Measurements from ENCODE around the gene ULBP3. TPM values are rescaled to one million over a fixed set of nuclear protein-coding genes. Genes with fewer than 3 reads are reported as not detected.

The ULBP3 gene
- total RNA-seq, 2 experiments from 2014 or later, result 0.44 TPM; not detected in 1

DNA sequence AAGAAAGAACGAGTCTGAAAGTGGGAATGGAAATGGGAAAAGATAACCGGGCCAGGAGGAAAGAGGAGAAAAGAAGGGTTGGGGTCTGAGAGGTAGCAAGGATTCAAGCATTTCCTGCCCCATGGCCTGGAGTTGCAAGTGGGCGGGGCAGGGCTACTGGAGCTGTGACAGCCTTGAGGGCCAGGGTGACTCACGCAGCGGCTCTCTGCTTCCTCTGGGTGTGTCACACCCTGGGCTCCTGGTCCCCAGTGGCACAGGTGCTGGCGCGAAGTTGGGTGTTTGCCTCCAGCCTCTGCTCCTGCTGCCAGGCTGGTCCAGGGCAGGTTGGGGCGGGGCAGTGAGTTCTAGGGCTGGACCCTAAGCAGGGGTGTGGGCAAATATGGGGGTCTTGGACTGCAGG, 3.3 kb upstream of the ULBP3 start:
- Histone ChIP-seq H3K4me3 (ENCODE audit: low read length) (no peak overlapping the region), H3K36me3 (ENCODE audit: insufficient read depth, low read length) (no peaks in the 10 kb centered on the region), H3K27me3 (ENCODE audit: control insufficient read depth in 1 of 2, insufficient read depth in 2 of 2, low read length in 2 of 2) (no peaks in the 10 kb centered on the region), H3K9me3 (ENCODE audit: control insufficient read depth in 1 of 2, insufficient read depth in 1 of 2, low read length in 2 of 2) (no peaks in the 10 kb centered on the region), H3K4me1 (ENCODE audit: insufficient read depth, low read length) (peaks cover 30% of the 10 kb centered on the region), H3K27ac (ENCODE audit: low read depth in 1 of 2, low read length in 2 of 2) (no peak overlapping the region)
- ChIA-PET POLR2A (no interaction called here), CTCF (interaction anchor here (1.9 kb wide), 1 partner anchor 9 kb away, joined by 14 read pairs; no protein-coding TSS in a partner anchor)
- TF ChIP-seq, protein P1, sequence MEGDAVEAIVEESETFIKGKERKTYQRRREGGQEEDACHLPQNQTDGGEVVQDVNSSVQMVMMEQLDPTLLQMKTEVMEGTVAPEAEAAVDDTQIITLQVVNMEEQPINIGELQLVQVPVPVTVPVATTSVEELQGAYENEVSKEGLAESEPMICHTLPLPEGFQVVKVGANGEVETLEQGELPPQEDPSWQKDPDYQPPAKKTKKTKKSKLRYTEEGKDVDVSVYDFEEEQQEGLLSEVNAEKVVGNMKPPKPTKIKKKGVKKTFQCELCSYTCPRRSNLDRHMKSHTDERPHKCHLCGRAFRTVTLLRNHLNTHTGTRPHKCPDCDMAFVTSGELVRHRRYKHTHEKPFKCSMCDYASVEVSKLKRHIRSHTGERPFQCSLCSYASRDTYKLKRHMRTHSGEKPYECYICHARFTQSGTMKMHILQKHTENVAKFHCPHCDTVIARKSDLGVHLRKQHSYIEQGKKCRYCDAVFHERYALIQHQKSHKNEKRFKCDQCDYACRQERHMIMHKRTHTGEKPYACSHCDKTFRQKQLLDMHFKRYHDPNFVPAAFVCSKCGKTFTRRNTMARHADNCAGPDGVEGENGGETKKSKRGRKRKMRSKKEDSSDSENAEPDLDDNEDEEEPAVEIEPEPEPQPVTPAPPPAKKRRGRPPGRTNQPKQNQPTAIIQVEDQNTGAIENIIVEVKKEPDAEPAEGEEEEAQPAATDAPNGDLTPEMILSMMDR (IDR thresholded peaks at IDR 0.05), result no peak
- H3K36me3 Mint-ChIP-seq (ENCODE audit: low read depth), result peaks cover 4% of the 10 kb centered on the region
- H3K27me3 Mint-ChIP-seq, result peaks cover 26% of the 10 kb centered on the region
- DNase-seq, result peak in 11 of 14 experiments; percentile 19 to 69 (median 36)
- intact Hi-C loops (cut with DNase I, micrococcal nuclease), result no loop called here
- H3K4me3 Mint-ChIP-seq, result peak overlapping the region; percentile 49
- no peaks in the 10 kb centered on the region for H3K9me3 Mint-ChIP-seq
- ATAC-seq (ENCODE audit: poor library complexity), result no peak
- no peak overlapping the region for H3K27ac Mint-ChIP-seq
- peaks cover 30% of the 10 kb centered on the region for H3K4me1 Mint-ChIP-seq (ENCODE audit: low read depth)

DNA sequence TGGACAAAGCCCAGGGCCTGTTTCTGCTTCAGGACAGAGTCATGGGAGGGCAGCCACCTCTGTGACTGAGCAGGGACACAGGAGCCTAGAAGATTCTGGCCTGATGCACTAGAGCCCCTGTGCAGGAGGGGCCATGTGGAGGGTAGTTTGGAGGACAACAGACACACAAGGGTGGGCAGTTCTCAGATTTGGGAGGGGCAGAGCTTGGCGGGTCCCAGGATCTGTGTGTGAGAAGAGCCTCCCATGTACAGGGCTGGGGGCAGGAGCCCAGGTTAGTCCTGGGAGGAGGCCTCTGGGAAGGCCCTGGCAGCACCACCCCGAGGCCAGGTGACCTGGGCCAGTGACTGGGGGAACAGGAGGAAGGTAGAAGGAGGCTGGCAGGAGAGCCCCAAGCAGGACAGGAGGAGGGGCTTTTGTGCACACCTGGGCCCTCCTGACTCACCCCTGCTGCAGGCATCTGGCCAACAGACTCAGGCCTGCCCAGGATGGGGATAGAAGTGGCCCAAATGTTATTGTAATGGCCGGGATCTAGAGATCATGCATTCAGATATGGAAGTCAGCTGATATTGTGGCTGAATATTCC, 1.4 kb upstream of the ULBP3 start:
- no peaks in the 10 kb centered on the region for H3K36me3 ChIP-seq (ENCODE audit: insufficient read depth, low read length)
- peak in 2 of 14 experiments; percentile 3 to 24 for DNase-seq
- no peaks in the 10 kb centered on the region for H3K27me3 ChIP-seq (ENCODE audit: control insufficient read depth in 1 of 2, insufficient read depth in 2 of 2, low read length in 2 of 2)
- intact Hi-C loops (cut with DNase I, micrococcal nuclease), result no loop called here
- no peaks in the 10 kb centered on the region for H3K9me3 ChIP-seq (ENCODE audit: control insufficient read depth in 1 of 2, insufficient read depth in 1 of 2, low read length in 2 of 2)
- ATAC-seq (ENCODE audit: poor library complexity), result no peak
- ChIA-PET CTCF (interaction anchor here (0.6 to 1.9 kb wide), 9 partner anchors 11 to 750 kb away, joined by 3 to 14 read pairs (median 4); no protein-coding TSS in a partner anchor), POLR2A (interaction anchor here (0.7 kb wide), 1 partner anchor 10 kb away, joined by 4 read pairs; no protein-coding TSS in a partner anchor)
- TF ChIP-seq, protein P1 (IDR thresholded peaks at IDR 0.05), result no peak
- Mint-ChIP-seq H3K36me3 (ENCODE audit: low read depth) (peaks cover 4% of the 10 kb centered on the region), H3K4me1 (ENCODE audit: low read depth) (peaks cover 20% of the 10 kb centered on the region), H3K27ac (no peak overlapping the region), H3K4me3 (peak overlapping the region; percentile 71), H3K27me3 (peaks cover 26% of the 10 kb centered on the region), H3K9me3 (no peaks in the 10 kb centered on the region)
- peaks cover 30% of the 10 kb centered on the region for H3K4me1 ChIP-seq (ENCODE audit: insufficient read depth, low read length)
- no peak overlapping the region for H3K27ac ChIP-seq (ENCODE audit: low read depth in 1 of 2, low read length in 2 of 2)
- no peak overlapping the region for H3K4me3 ChIP-seq (ENCODE audit: low read length)

DNA sequence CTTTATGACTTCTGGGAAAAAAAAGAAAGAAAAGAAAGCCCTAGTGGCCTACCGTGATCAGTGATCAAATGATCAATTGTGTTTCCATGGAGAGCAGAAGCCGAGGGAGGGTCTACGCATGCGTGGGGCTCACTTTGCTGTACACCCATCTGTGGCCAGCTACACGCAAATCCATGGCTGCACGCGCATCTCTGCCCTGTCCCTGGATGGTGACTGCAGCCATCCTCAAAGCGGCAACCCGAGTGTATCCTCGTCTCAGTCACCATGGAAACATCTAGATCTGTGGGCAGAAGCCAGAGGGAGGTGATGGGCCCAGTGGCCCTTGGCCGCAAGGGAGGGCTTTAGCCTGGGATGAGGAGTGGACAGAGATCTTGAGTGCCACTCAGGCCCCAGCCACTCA, 785 bp upstream of the ULBP3 start:
- Mint-ChIP-seq H3K4me3 (peak overlapping the region; percentile 56), H3K9me3 (no peaks in the 10 kb centered on the region), H3K4me1 (ENCODE audit: low read depth) (peaks cover 20% of the 10 kb centered on the region), H3K36me3 (ENCODE audit: low read depth) (peaks cover 4% of the 10 kb centered on the region), H3K27me3 (peaks cover 26% of the 10 kb centered on the region), H3K27ac (no peak overlapping the region)
- no peaks in the 10 kb centered on the region for H3K9me3 ChIP-seq (ENCODE audit: control insufficient read depth in 1 of 2, insufficient read depth in 1 of 2, low read length in 2 of 2)
- DNase-seq (peak in 2 of 14 experiments; percentile 18 to 37), ATAC-seq (ENCODE audit: poor library complexity) (no peak)
- peak overlapping the region; percentile 72 for H3K4me3 ChIP-seq (ENCODE audit: low read length)
- ChIA-PET POLR2A (no interaction called here), CTCF (no interaction called here)
- intact Hi-C loops (cut with DNase I, micrococcal nuclease), result loop anchor here in 1 of 2 experiments (5.0 kb wide), 1 partner anchor 268 kb away; no protein-coding TSS in a partner anchor
- H3K27ac ChIP-seq (ENCODE audit: low read depth in 1 of 2, low read length in 2 of 2), result no peak overlapping the region
- TF ChIP-seq, protein P1 (IDR thresholded peaks at IDR 0.05), result no peak
- H3K4me1 ChIP-seq (ENCODE audit: insufficient read depth, low read length), result peaks cover 30% of the 10 kb centered on the region
- H3K36me3 ChIP-seq (ENCODE audit: insufficient read depth, low read length), result no peaks in the 10 kb centered on the region
- no peaks in the 10 kb centered on the region for H3K27me3 ChIP-seq (ENCODE audit: control insufficient read depth in 1 of 2, insufficient read depth in 2 of 2, low read length in 2 of 2)
